Fibroblast of lung (primary cell): ENCODE measurements around the gene PLA2G4B.

ENCODE experiments used
- EZH2 ChIP-seq: IDR thresholded peaks from 2 replicates; pipeline ENCODE4 v1.5.1; 2012; ENCODE audit warnings: low read length, control low read depth, mild to moderate bottlenecking; ENCODE audit errors: missing control alignments
- TF ChIP-seq, protein P1 (sequence below), 2 donors: IDR thresholded peaks in 1 of 2; conservative IDR thresholded peaks in 1 of 2; 1 replicate in 1 of 2; 2 replicates in 1 of 2; pipeline ENCODE4 v1.5.1; 2011 to 2012; ENCODE audit warnings: low read length in 2 of 2, control low read depth in 1 of 2, inconsistent platforms in 1 of 2, low read depth in 1 of 2, mild to moderate bottlenecking in 1 of 2

GRCh38 chr15:41868321-41868720, 29.7 kb downstream of the PLA2G4B start:
- TF ChIP-seq, protein P1, sequence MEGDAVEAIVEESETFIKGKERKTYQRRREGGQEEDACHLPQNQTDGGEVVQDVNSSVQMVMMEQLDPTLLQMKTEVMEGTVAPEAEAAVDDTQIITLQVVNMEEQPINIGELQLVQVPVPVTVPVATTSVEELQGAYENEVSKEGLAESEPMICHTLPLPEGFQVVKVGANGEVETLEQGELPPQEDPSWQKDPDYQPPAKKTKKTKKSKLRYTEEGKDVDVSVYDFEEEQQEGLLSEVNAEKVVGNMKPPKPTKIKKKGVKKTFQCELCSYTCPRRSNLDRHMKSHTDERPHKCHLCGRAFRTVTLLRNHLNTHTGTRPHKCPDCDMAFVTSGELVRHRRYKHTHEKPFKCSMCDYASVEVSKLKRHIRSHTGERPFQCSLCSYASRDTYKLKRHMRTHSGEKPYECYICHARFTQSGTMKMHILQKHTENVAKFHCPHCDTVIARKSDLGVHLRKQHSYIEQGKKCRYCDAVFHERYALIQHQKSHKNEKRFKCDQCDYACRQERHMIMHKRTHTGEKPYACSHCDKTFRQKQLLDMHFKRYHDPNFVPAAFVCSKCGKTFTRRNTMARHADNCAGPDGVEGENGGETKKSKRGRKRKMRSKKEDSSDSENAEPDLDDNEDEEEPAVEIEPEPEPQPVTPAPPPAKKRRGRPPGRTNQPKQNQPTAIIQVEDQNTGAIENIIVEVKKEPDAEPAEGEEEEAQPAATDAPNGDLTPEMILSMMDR (conservative IDR thresholded peaks at IDR 0.05 in 1 of 2, IDR thresholded peaks at IDR 0.05 in 1 of 2; ENCODE audit: low read depth in 1 of 2, low read length in 2 of 2) = no peak
- no peak for TF ChIP-seq EZH2
